Activated CD8-positive, alpha-beta memory T cell treated with anti-CD3 and anti-CD28 coated beads, Interleukin-2, amount 50 U/mL, for 24 hours (primary cell): Measurements from ENCODE around the gene SPNS2.

ENCODE experiments used
- DNase-seq: peaks from one replicate; pipeline ENCODE4 v3.0.0-alpha.2; 2020; ENCODE audit errors: extremely low read depth

The SPNS2 gene

DNA sequence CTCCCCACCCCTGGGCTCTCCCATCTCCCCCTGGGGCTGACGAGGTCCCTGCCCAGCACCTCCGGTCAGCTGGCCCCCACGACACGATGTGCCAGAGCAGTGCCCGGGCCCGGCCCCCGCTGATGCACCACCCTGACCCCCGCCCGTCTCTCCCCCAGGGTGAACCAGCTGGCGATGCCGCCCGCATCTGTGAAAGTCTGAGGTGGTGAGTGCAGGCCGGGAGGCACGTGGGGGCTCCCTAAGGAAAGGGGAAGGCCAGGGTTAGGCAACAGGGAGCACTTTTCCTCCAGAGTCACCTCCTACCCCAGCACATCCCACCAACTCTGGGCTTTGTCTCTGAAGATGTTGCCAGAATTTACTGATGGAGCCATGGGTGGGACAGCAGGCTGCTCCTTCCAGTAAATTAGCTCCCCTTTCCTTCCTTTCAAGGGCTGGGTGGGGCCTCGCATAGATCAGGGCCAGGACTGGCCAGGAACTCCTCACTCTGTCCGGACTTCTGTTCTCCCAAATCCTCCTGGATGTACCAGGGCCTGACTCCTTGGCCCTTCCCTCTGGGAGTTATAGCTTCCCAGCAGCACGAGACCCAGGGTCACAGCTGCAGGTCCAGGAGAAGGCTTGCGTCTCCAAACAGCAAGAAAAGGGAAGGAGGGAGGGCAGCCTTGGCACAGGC lies 38.2 kb downstream of the SPNS2 start:
- no peak for DNase-seq

DNA sequence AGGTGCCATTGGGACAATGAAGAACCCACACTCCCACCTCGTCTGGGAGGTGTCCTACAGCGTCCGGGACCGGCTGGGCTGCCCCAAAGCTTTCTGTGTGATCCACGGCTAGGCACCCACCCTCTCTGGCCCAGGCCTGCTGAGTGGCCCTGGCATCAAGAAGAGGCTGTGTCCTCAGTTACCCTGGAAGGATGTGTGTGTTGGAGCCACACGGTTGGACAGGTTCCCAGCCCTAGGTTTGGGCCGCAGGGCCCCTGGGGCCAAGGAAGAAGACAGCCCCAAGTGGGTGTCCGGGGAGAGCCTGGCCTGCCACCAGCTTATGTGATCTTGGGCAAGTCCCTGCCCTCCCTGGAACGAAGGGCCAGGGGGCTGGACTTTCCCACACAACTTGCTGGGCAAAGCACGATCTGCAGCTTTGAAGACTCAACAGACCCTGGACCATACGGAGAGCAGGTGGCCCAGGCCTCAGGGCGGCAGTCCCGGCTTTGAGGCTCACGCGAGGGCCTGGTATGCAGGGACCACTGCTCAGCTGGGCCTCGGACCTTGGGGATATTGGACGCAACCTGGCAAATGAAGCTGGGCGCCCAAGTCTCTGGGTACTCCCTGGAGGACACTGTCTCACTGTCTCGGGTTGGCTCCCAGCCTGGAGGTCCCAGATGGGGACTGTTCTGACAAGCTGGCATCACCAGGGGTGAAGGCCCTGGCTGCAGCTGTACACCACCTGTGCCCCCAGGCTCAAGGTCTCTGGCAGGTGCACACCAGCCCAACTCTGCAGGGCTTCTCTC lies 39.0 kb downstream of the SPNS2 start:
- no peak for DNase-seq

DNA sequence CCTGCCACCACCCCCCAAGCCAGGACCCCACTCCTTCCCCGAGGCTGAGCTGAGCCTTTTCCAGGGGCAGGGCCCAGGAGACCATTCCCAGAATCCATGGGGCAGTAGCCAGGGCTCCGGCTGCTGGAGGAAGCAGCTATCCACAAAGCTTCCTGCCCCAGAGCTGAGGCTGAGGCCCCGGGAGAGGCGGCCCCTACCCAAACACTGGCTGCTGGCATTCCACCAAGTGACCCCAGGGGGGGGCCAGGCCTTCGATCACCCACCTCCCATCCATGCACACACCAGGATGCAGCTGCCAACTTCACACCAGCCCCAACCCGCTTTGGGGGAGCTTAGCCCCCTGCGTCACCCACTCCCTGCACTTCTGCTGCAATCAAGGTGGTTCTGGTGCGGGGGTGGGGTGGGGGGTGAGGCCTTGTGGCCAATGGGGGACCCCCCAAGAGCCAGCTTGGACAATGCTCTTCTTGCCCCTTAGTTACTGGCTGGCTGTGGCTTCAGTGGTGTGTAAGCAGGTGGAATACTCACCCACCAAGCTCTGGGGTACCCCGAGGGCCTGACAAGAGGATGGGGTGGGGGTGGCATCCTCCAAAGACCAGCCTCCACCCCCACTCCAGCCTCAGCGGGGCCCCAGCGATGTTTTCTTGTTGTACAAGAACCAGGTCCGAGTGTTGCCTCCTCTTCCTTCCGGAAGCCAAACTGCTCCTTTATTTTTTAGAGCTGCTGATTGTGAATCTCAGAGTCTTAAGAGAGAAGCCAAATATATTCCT lies 39.7 kb downstream of the SPNS2 start:
- DNase-seq = no peak

DNA sequence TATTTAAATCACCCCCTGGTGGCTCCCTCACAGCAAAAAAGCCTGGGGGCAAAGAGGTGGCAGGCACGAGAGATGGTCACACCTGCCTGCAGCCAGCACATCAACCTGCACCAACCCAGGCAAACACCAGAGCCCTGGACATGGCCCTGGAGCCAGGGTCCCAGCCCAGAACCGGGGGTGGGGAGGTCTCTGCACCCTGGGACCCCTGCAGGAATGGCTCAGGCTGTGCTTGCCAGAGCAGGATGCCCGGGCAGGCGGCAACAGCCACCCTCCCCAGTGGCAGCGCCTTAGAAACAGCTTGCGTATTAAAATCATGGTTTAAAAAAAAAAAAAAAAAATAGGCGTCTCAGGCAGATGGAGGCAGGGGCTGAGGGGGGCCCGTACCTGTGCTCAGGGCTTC lies 40.3 kb downstream of the SPNS2 start:
- no peak for DNase-seq

GRCh38 chr17:4539576-4540223 lies 41.0 kb downstream of the SPNS2 start:
- DNase-seq = no peak

DNA sequence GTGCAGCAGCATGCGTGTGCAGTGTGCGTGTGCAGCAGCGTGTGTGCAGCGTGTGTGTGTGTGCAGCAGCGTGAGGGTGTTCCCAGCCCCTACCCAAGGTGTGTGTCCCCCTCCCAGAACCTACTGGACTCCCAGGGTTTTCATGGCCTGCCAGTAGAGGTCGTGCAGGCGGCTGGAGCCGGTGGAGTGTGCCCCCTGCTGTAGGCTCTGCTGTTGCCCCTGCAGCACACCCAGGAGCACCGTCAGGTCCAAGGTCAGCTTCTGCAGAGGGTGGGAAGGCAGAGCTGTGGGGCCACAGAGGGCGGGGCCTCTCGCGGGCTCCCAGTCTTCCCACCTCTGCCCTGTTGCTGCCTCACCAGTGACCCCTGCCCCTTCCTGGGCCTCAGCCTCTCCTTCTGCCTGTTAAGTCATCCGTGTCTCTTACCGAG lies 41.6 kb downstream of the SPNS2 start:
- no peak for DNase-seq

DNA sequence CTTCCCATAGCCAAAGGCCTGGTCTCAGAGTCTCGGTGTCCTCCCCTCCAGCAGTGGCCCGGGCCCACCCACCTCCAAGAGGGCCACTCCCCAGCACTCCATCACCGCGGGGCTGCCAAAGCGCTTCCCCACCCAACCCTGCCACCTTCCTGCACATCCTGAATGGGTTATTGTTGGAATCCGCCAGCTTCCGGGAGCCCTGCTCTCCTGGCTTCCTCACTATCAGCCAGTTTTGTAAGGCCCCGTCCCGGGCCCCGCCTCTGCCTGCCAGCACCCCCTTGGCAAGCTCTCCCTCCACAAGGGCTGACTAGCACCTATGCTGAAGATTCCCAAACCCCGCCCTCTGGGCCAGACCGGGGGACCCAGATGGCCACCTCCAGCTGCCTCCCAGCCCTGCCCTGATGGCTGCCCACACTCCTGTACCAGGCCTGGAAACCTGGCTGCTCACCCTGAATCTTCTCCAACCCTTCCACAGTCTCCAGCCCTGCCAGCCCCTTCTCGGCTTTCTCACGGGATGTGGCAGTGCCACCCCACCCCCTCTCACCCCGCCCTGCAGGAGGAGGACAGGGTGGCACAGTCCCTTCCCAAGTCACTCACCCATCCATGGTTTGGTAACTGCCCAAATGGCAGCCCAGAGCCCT lies 42.1 kb downstream of the SPNS2 start:
- DNase-seq = no peak

- DNase-seq = no peak
These were observed 42.8 kb downstream of the SPNS2 start for GRCh38 chr17:4541328-4542002.

- DNase-seq = no peak
These were observed 43.5 kb downstream of the SPNS2 start for GRCh38 chr17:4542003-4542725.

GRCh38 chr17:4542726-4543191 lies 44.1 kb downstream of the SPNS2 start:
- DNase-seq = no peak

GRCh38 chr17:4543557-4544026 lies 44.9 kb downstream of the SPNS2 start:
- no peak for DNase-seq

GRCh38 chr17:4544135-4544950 lies 45.7 kb downstream of the SPNS2 start:
- DNase-seq = no peak

GRCh38 chr17:4544951-4545216 lies 46.2 kb downstream of the SPNS2 start:
- DNase-seq = no peak

- DNase-seq = no peak
These were observed 46.7 kb downstream of the SPNS2 start for GRCh38 chr17:4545217-4545951.

- DNase-seq = no peak
These were observed 48.6 kb downstream of the SPNS2 start for GRCh38 chr17:4547118-4547906.

GRCh38 chr17:4548061-4548461 lies 49.4 kb downstream of the SPNS2 start:
- DNase-seq = no peak

DNA sequence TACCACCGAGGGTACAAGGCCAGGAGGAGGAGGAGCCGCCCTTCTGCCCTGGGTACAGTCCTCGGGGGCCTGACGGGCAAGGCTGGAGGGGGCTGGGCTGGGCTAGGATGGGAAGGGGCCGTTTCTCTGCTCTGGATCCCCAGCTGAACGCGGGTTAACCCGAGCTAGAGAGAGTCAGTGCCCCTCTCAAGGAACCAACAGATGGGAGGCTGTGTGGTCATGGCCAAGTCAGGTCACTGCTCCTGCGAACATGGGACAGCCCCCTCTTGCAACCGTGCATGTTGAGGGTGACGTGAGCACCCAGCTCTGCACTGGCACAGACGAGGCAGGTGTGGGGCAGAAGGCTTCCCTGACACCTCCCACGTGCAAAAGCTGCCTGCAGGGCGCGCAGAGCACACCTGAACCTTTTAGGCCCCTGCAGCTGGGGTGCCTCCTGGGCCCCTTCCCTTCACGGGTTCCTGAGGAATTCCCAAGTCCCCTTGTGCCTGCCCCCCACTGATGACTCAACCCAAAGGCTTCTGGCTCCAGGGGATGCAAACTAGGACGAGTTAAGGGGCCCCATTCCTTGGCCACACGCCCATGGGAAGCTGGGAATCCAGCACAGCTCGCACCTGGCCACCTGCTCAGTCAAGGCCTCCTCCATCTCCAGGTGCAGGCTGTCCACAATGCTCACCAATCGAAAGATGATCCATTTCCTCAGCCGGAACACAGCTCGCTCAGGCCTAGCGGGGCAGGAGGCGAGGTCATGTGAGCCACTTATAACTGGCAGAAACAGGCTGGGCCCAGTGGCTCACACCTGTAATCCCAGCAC lies 50.2 kb downstream of the SPNS2 start:
- no peak for DNase-seq
